ENCODE measurements around the gene TRIB2. TPM values are rescaled to one million over a fixed set of nuclear protein-coding genes. Genes with fewer than 3 reads are reported as not detected.

Gene TRIB2
- total RNA-seq, 4 donors from 2014 or later = 29.7 to 61.3 (median 40.6) TPM

- no peaks in the 10 kb centered on the region for H3K27me3 ChIP-seq
- no peak overlapping the region for H3K4me3 ChIP-seq
- no peaks in the 10 kb centered on the region for H3K9me3 ChIP-seq
- no peak for DNase-seq (ENCODE audit: low spot score in 2 of 2)
- TF ChIP-seq EP300 (IDR thresholded peaks at IDR 0.05) (no peak), CTCF (IDR thresholded peaks at IDR 0.05) (no peak), POLR2AphosphoS5 (IDR thresholded peaks at IDR 0.05) (no peak), POLR2A (IDR thresholded peaks at IDR 0.05) (no peak)
- peaks cover 44% of the 10 kb centered on the region for H3K4me1 ChIP-seq
- WGBS = 92% methylated on average over 12 of the region's 16 CpGs
- H3K27ac ChIP-seq = no peak overlapping the region
- no peaks in the 10 kb centered on the region for H3K36me3 ChIP-seq
Observed at GRCh38 chr2:12731701-12732280, 15.1 kb downstream of the TRIB2 start.

GRCh38 chr2:12732651-12733050, 15.9 kb downstream of the TRIB2 start:
- no peaks in the 10 kb centered on the region for H3K36me3 ChIP-seq
- DNase-seq (ENCODE audit: low spot score in 2 of 2) = no peak
- H3K9me3 ChIP-seq = no peaks in the 10 kb centered on the region
- H3K27ac ChIP-seq = peak overlapping the region; percentile 48
- peaks cover 39% of the 10 kb centered on the region for H3K4me1 ChIP-seq
- H3K4me3 ChIP-seq = no peak overlapping the region
- 71% methylated on average over 6 of the region's 10 CpGs for WGBS
- H3K27me3 ChIP-seq = no peaks in the 10 kb centered on the region
- TF ChIP-seq POLR2A (IDR thresholded peaks at IDR 0.05) = no peak
- no peak for TF ChIP-seq CTCF (IDR thresholded peaks at IDR 0.05)
- TF ChIP-seq POLR2AphosphoS5 (IDR thresholded peaks at IDR 0.05) = no peak
- TF ChIP-seq EP300 (IDR thresholded peaks at IDR 0.05) = no peak

- H3K36me3 ChIP-seq = no peaks in the 10 kb centered on the region
- peak overlapping the region; percentile 48 for H3K27ac ChIP-seq
- 36% methylated on average over 7 of the region's 7 CpGs for WGBS
- H3K27me3 ChIP-seq = no peaks in the 10 kb centered on the region
- no peak for DNase-seq (ENCODE audit: low spot score in 2 of 2)
- TF ChIP-seq CTCF (IDR thresholded peaks at IDR 0.05) = no peak
- no peak for TF ChIP-seq POLR2A (IDR thresholded peaks at IDR 0.05)
- TF ChIP-seq POLR2AphosphoS5 (IDR thresholded peaks at IDR 0.05) = peak in 1 of 3 donors; percentile 32
- TF ChIP-seq EP300 (IDR thresholded peaks at IDR 0.05) = no peak
- peaks cover 36% of the 10 kb centered on the region for H3K4me1 ChIP-seq
- H3K9me3 ChIP-seq = no peaks in the 10 kb centered on the region
- no peak overlapping the region for H3K4me3 ChIP-seq
Observed at GRCh38 chr2:12733846-12734245, 17.1 kb downstream of the TRIB2 start.

GRCh38 chr2:12734914-12735654, 18.3 kb downstream of the TRIB2 start:
- Histone ChIP-seq H3K27me3 (no peaks in the 10 kb centered on the region), H3K36me3 (peaks cover 5% of the 10 kb centered on the region), H3K4me1 (peaks cover 34% of the 10 kb centered on the region), H3K9me3 (no peaks in the 10 kb centered on the region), H3K4me3 (no peak overlapping the region), H3K27ac (no peak overlapping the region)
- DNase-seq (ENCODE audit: low spot score in 2 of 2) = no peak
- 85% methylated on average over 12 of the region's 12 CpGs for WGBS
- TF ChIP-seq POLR2AphosphoS5 (IDR thresholded peaks at IDR 0.05) = no peak
- TF ChIP-seq EP300 (IDR thresholded peaks at IDR 0.05) = no peak
- no peak for TF ChIP-seq POLR2A (IDR thresholded peaks at IDR 0.05)
- no peak for TF ChIP-seq CTCF (IDR thresholded peaks at IDR 0.05)

- no peak for DNase-seq (ENCODE audit: low spot score in 2 of 2)
- Histone ChIP-seq H3K9me3 (no peaks in the 10 kb centered on the region), H3K4me3 (no peak overlapping the region), H3K36me3 (peaks cover 16% of the 10 kb centered on the region), H3K27me3 (no peaks in the 10 kb centered on the region), H3K4me1 (peaks cover 25% of the 10 kb centered on the region), H3K27ac (no peak overlapping the region)
- 82% methylated on average over 9 of the region's 9 CpGs for WGBS
- no peak for TF ChIP-seq EP300 (IDR thresholded peaks at IDR 0.05)
- TF ChIP-seq CTCF (IDR thresholded peaks at IDR 0.05) = no peak
Observed at GRCh38 chr2:12737297-12737696, 20.6 kb downstream of the TRIB2 start.
